ENCODE data around the gene ELOF1. TPM values are rescaled to one million over a fixed set of nuclear protein-coding genes. Genes with fewer than 3 reads are reported as not detected.

Gene ELOF1
- total RNA-seq, 1 donor from 2014 or later: 28.9 TPM

DNA sequence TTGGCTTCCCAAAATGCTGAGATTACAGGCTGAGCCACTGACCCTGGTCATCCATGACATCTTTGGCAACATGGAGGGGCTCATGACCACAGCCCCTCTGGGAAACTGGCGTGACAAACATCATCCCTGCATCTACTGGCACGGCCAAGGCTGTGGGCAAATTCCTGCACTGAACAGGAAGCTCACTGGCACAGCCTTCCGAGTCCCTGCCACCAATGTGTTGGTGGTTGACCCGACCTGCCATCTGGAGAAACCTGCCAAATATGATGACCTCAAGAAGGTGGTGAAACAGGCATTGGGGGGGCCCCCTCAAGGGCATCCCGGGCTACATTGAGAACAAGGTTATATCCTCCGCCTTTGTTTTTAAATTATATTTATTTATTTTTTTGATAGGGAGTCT is 27.3 kb upstream of the ELOF1 start:
- no peak for DNase-seq (ENCODE audit: low spot score in 2 of 2)
- TF ChIP-seq, protein P1, sequence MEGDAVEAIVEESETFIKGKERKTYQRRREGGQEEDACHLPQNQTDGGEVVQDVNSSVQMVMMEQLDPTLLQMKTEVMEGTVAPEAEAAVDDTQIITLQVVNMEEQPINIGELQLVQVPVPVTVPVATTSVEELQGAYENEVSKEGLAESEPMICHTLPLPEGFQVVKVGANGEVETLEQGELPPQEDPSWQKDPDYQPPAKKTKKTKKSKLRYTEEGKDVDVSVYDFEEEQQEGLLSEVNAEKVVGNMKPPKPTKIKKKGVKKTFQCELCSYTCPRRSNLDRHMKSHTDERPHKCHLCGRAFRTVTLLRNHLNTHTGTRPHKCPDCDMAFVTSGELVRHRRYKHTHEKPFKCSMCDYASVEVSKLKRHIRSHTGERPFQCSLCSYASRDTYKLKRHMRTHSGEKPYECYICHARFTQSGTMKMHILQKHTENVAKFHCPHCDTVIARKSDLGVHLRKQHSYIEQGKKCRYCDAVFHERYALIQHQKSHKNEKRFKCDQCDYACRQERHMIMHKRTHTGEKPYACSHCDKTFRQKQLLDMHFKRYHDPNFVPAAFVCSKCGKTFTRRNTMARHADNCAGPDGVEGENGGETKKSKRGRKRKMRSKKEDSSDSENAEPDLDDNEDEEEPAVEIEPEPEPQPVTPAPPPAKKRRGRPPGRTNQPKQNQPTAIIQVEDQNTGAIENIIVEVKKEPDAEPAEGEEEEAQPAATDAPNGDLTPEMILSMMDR (IDR thresholded peaks at IDR 0.05): no peak
- H3K4me1 ChIP-seq: peaks cover 0 to 2% of the 10 kb centered on the region in 2 donors
- H3K27me3 ChIP-seq: no peaks in the 10 kb centered on the region
- H3K9me3 ChIP-seq: no peaks in the 10 kb centered on the region
- no peak overlapping the region for H3K4me3 ChIP-seq
- no peak overlapping the region for H3K27ac ChIP-seq
- H3K36me3 ChIP-seq: no peaks in the 10 kb centered on the region
- intact Hi-C loops (cut with DNase I): loop anchor here (5.0 kb wide), 1 partner anchor 294 kb away; no protein-coding TSS in a partner anchor

DNA sequence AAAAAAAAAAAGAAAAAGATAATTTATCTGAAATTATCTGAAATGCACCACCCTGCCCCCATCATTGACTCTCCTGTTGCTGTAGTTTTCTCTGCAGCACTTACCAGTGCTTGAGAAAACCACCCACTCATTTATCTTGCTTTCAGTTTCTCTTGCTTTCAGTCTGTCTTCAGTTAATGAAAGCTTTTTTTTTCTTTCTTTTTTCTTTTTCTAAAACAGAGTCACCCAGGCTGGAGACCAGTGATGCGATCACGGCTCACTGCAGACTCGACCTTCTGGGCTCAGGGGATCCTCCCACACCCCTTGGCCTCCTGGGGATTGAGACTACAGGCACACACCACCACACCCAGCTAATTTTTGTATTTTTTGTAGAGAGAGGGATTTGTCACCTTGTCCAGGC is 22.7 kb upstream of the ELOF1 start:
- Histone ChIP-seq H3K4me1 (peaks cover 0 to 3% of the 10 kb centered on the region in 2 donors), H3K9me3 (no peaks in the 10 kb centered on the region), H3K4me3 (no peak overlapping the region), H3K36me3 (no peaks in the 10 kb centered on the region), H3K27me3 (peaks cover 7% of the 10 kb centered on the region), H3K27ac (no peak overlapping the region)
- DNase-seq (ENCODE audit: low spot score in 2 of 2): no peak
- intact Hi-C loops (cut with DNase I): no loop called here
- TF ChIP-seq, protein P1 (IDR thresholded peaks at IDR 0.05): no peak

DNA sequence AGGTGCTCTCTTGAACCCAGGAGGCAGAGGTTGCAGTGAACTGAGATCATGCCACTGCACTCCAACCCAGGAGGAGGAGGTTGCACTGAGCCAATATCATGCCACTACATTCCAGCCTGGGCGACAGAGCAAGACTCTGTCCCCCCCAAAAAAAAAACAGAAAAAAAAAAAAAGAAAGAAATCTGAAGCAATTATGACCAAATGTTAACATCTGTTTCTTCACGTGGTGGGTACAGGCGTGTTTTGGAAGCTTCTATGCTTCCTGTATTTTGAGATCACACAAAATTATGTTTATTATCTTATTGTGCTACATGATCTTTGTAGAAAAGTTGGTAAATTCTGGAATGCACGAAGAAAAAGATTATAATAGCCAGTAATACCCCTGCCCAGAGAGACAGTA is 21.1 kb upstream of the ELOF1 start:
- Histone ChIP-seq H3K9me3 (no peaks in the 10 kb centered on the region), H3K27ac (no peak overlapping the region), H3K27me3 (peaks cover 7% of the 10 kb centered on the region), H3K4me1 (peaks cover 0 to 3% of the 10 kb centered on the region in 2 donors), H3K36me3 (no peaks in the 10 kb centered on the region), H3K4me3 (no peak overlapping the region)
- TF ChIP-seq, protein P1 (IDR thresholded peaks at IDR 0.05): no peak
- DNase-seq (ENCODE audit: low spot score in 2 of 2): no peak
- intact Hi-C loops (cut with DNase I): no loop called here

- TF ChIP-seq, protein P1 (IDR thresholded peaks at IDR 0.05): no peak
- Histone ChIP-seq H3K27me3 (peaks cover 7% of the 10 kb centered on the region), H3K36me3 (no peaks in the 10 kb centered on the region), H3K9me3 (no peaks in the 10 kb centered on the region), H3K4me3 (peak overlapping the region; percentile 26 to 57), H3K4me1 (peaks cover 0 to 3% of the 10 kb centered on the region in 2 donors), H3K27ac (peak overlapping the region in 1 of 2 donors; percentile 12)
- no peak for DNase-seq (ENCODE audit: low spot score in 2 of 2)
- intact Hi-C loops (cut with DNase I): no loop called here
These were observed 19.5 kb upstream of the ELOF1 start for GRCh38 chr19:11578258-11579142.

DNA sequence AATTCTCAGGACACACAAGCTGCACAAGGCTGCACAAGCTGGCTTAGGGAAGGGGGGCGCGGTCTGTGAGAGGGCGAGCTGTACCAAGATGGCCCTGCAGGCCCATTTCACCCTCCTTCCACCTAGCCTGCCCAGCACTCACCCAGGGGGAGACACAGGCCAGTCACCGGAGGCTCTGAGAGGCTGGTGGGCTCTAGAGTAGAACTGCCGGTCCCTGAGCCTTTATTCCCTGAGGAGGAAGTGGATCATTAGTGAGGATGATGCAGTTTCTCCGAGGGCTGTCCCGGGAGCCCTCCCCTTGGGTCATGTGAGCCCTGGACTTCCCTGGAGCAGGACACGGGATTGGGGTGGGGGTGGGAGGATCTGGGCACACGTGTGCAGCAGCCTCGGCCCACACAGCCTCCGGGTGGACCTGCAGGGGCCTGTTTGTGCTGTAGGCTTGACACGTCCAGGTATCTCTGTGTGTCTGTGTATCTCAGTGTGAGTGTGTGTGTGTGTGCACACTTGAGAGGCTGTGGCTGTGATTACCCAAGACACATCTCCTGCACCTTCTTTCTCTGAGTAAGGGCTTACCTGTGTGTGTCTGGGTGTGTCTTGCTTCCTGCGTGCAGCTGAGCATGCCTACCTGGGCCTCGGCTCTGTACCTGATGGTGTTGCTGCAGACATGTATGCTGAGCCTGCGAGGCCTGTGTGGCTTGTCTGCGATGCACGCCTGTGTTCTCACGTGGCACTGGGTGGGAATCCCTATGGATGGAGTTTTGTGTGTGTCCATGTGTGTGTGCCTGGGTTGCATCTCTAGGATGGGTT is 18.6 kb upstream of the ELOF1 start, which contains the start of gene ACP5:
TSS of gene ACP5 (minus strand) at position 195 of the 807 bp plus-strand sequence. CDS start 328 bp downstream, outside the sequence.
- DNase-seq (ENCODE audit: low spot score in 2 of 2): no peak
- peak within 1 kb of the TSS in 1 of 2 donors; percentile 12 for H3K27ac ChIP-seq
- intact Hi-C loops (cut with DNase I): no loop called here
- no peaks in the 10 kb centered on the region for H3K9me3 ChIP-seq
- H3K4me1 ChIP-seq: peaks cover 0 to 3% of the 10 kb centered on the region in 2 donors
- no peaks in the 10 kb centered on the region for H3K36me3 ChIP-seq
- H3K4me3 ChIP-seq: peak within 1 kb of the TSS; percentile 26 to 57
- TF ChIP-seq, protein P1 (IDR thresholded peaks at IDR 0.05): no peak
- H3K27me3 ChIP-seq: peaks cover 7% of the 10 kb centered on the region

Measured in ascending aorta (tissue), 2 donors.